Calu3 (cell line): ENCODE results near the gene TTC14. TPM values are rescaled to one million over a fixed set of nuclear protein-coding genes. Genes with fewer than 3 reads are reported as not detected.

Source experiments
- Bru-seq: library from RNA; stranded (reverse); fragments of 400-500 nt; gene quantifications from one replicate; lab custom pipeline; 2021; lab: Mats Ljungman, UMichigan
- BruChase-seq, 2 experiments: library from RNA; stranded (reverse); fragments of 400-500 nt; gene quantifications; one replicate each; lab custom pipeline; 2021; lab: Mats Ljungman, UMichigan
- BruUV-seq: library from RNA; stranded (reverse); fragments of 400-500 nt; replicated peaks from 2 replicates; lab custom pipeline; 2021; lab: Mats Ljungman, UMichigan
- CTCF ChIA-PET: fragments of 300-600 bp; sonication (Branson Sonifier 250); formaldehyde crosslinking; loops from one replicate; lab custom pipeline; 2022; ENCODE audit warnings: antibody characterized with exemption; lab: Charles Lee
- DNase-seq: peaks from one replicate; pipeline ENCODE4 v3.0.0; 2022
- H3K27ac Mint-ChIP-seq: one replicate; pipeline ENCODE4 v1.8.0; 2022; ENCODE audit warnings: mixed read lengths; ENCODE audit not compliant: unreplicated experiment
- H3K27me3 Mint-ChIP-seq: one replicate; pipeline ENCODE4 v1.8.0; 2022; ENCODE audit warnings: mixed read lengths; ENCODE audit not compliant: unreplicated experiment
- H3K36me3 Mint-ChIP-seq: one replicate; pipeline ENCODE4 v1.8.0; 2022; ENCODE audit warnings: mild to moderate bottlenecking, moderate library complexity, mixed read lengths; ENCODE audit not compliant: insufficient read depth, unreplicated experiment
- H3K4me1 Mint-ChIP-seq: one replicate; pipeline ENCODE4 v1.8.0; 2022; ENCODE audit warnings: mild to moderate bottlenecking, low read depth, mixed read lengths; ENCODE audit not compliant: unreplicated experiment
- H3K4me3 Mint-ChIP-seq: one replicate; pipeline ENCODE4 v1.8.0; 2022; ENCODE audit warnings: mild to moderate bottlenecking, low read depth, moderate library complexity, mixed read lengths; ENCODE audit not compliant: unreplicated experiment
- H3K9me3 Mint-ChIP-seq: one replicate; pipeline ENCODE4 v1.8.0; 2022; ENCODE audit warnings: low read depth, mixed read lengths; ENCODE audit not compliant: unreplicated experiment
- CTCF ChIP-seq: fragments of 200-600 bp; IDR thresholded peaks from one replicate; pipeline ENCODE4 v1.8.0; 2022; ENCODE audit warnings: antibody characterized with exemption; ENCODE audit not compliant: unreplicated experiment
- intact Hi-C: fragments of 100-400 bp; cut with micrococcal nuclease; formaldehyde crosslinking; loops from one replicate; pipeline ENCODE4 v1.10.0; 2022; ENCODE audit not compliant: unreplicated experiment
- long read RNA-seq: library from polyadenylated mRNA; stranded (forward); transcript quantifications from one replicate; pipeline ENCODE4 v2.0.0, GENCODE V29; 2022
- total RNA-seq: library from RNA; stranded (reverse); gene quantifications from 2 replicates; pipeline ENCODE4 v1.2.3, GENCODE V29; 2022

Gene TTC14
- 48.4 and 51.6 TPM in 2 replicates for total RNA-seq
- Bru-seq, nascent RNA: percentile 96 among the genes with signal in this experiment
- BruChase-seq, experiment 1, labeled RNA remaining after a 6-hour chase: percentile 87 among the genes with signal in this experiment
- percentile 97 among the genes with signal in this experiment for BruChase-seq, experiment 2, labeled RNA remaining after a 2-hour chase
- long read RNA-seq, full-length matches to known transcripts: 6 of 20 reads
- long read RNA-seq, partial matches to known transcripts: 3 of 20 reads
- long read RNA-seq, other reads (novel, unspliced or antisense): 11 of 20 reads

GRCh38 chr3:180601688-180602666, at the start of gene TTC14:
Gene TTC14 (plus strand): TSS chr3:180602163. CDS start chr3:180602262, 99 bp downstream.
- DNase-seq: peak; percentile 96
- H3K36me3 Mint-ChIP-seq: peaks cover 47% of the 10 kb centered on the region
- no peak for TF ChIP-seq CTCF
- H3K4me3 Mint-ChIP-seq: peak within 1 kb of the TSS; percentile 100
- H3K27ac Mint-ChIP-seq: peak within 1 kb of the TSS; percentile 95
- H3K27me3 Mint-ChIP-seq: no peaks in the 10 kb centered on the region
- intact Hi-C loops: loop anchor here (1.0 kb wide), 1 partner anchor 554 kb away; no protein-coding TSS in a partner anchor
- peaks cover 10% of the 10 kb centered on the region for H3K4me1 Mint-ChIP-seq
- CTCF ChIA-PET: interaction anchor here (0.7 to 2.1 kb wide), 4 partner anchors 186 to 790 kb away, joined by 3 to 8 read pairs (median 6); no protein-coding TSS in a partner anchor
- BruUV-seq: TSS peak; percentile 97
- no peaks in the 10 kb centered on the region for H3K9me3 Mint-ChIP-seq

GRCh38 chr3:180563406-180563805, 38.6 kb upstream of the TTC14 start:
- intact Hi-C loops: no loop called here
- CTCF ChIA-PET: no interaction called here
- no peak for TF ChIP-seq CTCF
- DNase-seq: no peak
- Mint-ChIP-seq H3K4me3 (no peak overlapping the region), H3K4me1 (no peaks in the 10 kb centered on the region), H3K36me3 (no peaks in the 10 kb centered on the region), H3K27ac (no peak overlapping the region), H3K27me3 (no peaks in the 10 kb centered on the region), H3K9me3 (peaks cover 11% of the 10 kb centered on the region)
- no TSS peak for BruUV-seq

GRCh38 chr3:180564676-180565075, 37.3 kb upstream of the TTC14 start:
- no peak overlapping the region for H3K27ac Mint-ChIP-seq
- H3K4me3 Mint-ChIP-seq: no peak overlapping the region
- no peak for DNase-seq
- CTCF ChIA-PET: no interaction called here
- peaks cover 6% of the 10 kb centered on the region for H3K9me3 Mint-ChIP-seq
- no peaks in the 10 kb centered on the region for H3K4me1 Mint-ChIP-seq
- no TSS peak for BruUV-seq
- H3K36me3 Mint-ChIP-seq: no peaks in the 10 kb centered on the region
- TF ChIP-seq CTCF: no peak
- no peaks in the 10 kb centered on the region for H3K27me3 Mint-ChIP-seq
- intact Hi-C loops: no loop called here

GRCh38 chr3:180570238-180570637, 31.7 kb upstream of the TTC14 start:
- DNase-seq: no peak
- CTCF ChIA-PET: no interaction called here
- no peaks in the 10 kb centered on the region for H3K27me3 Mint-ChIP-seq
- no peak for TF ChIP-seq CTCF
- intact Hi-C loops: no loop called here
- BruUV-seq: no TSS peak
- no peaks in the 10 kb centered on the region for H3K4me1 Mint-ChIP-seq
- no peak overlapping the region for H3K4me3 Mint-ChIP-seq
- H3K9me3 Mint-ChIP-seq: no peaks in the 10 kb centered on the region
- H3K36me3 Mint-ChIP-seq: no peaks in the 10 kb centered on the region
- no peak overlapping the region for H3K27ac Mint-ChIP-seq
